GM23338 (cell line): Measurements from ENCODE around the gene RNF145. TPM values are rescaled to one million over a fixed set of nuclear protein-coding genes. Genes with fewer than 3 reads are reported as not detected.

Experiments used
- ATAC-seq: fragments of 200-7000 bp; cut with Tn5 transposase; 3 replicates; pipeline ENCODE4 v1.9.1; 2020
- DNase-seq: peaks from one replicate; pipeline ENCODE4 v3.0.0-alpha.2; 2015; ENCODE audit warnings: low spot score
- H2AFZ ChIP-seq: fragments of 200-600 bp; sonication (generic); 2 replicates; pipeline ENCODE4 v1.8.0; 2016; ENCODE audit warnings: antibody characterized with exemption, mild to moderate bottlenecking, moderate library complexity
- H3F3A ChIP-seq: fragments of 200-600 bp; sonication (generic); replicated peaks from 2 replicates; pipeline ENCODE4 v1.8.0; 2017; ENCODE audit warnings: antibody characterized with exemption, mixed run types, low read depth
- H3K27ac ChIP-seq: fragments of 200-600 bp; sonication (generic); 2 replicates; pipeline ENCODE4 v1.6.1; 2016; ENCODE audit warnings: low read depth
- H3K27me3 ChIP-seq: fragments of 200-600 bp; sonication (generic); 2 replicates; pipeline ENCODE4 v1.8.0; 2016; ENCODE audit warnings: mild to moderate bottlenecking, mixed run types, moderate library complexity; ENCODE audit not compliant: insufficient read depth
- H3K36me3 ChIP-seq: fragments of 200-600 bp; sonication (generic); 2 replicates; pipeline ENCODE4 v1.8.0; 2016; ENCODE audit warnings: mild to moderate bottlenecking; ENCODE audit not compliant: insufficient read depth
- H3K4me1 ChIP-seq: fragments of 200-600 bp; sonication (generic); 2 replicates; pipeline ENCODE4 v1.8.0; 2016; ENCODE audit warnings: mild to moderate bottlenecking, moderate library complexity; ENCODE audit not compliant: insufficient read depth
- H3K4me2 ChIP-seq: fragments of 200-600 bp; sonication (generic); 2 replicates; pipeline ENCODE4 v1.7.1; 2017; ENCODE audit warnings: mixed run types
- H3K4me3 ChIP-seq: fragments of 200-600 bp; sonication (generic); 2 replicates; pipeline ENCODE4 v1.6.1; 2016; ENCODE audit warnings: mixed run types
- H3K79me2 ChIP-seq: fragments of 200-600 bp; sonication (generic); replicated peaks from 2 replicates; pipeline ENCODE4 v1.8.0; 2017; ENCODE audit warnings: mild to moderate bottlenecking; ENCODE audit not compliant: insufficient read depth
- H3K9me2 ChIP-seq: fragments of 200-600 bp; sonication (generic); 2 replicates; pipeline ENCODE4 v1.8.0; 2017; ENCODE audit not compliant: insufficient read depth
- H4K20me1 ChIP-seq: fragments of 200-600 bp; sonication (generic); replicated peaks from 2 replicates; pipeline ENCODE4 v1.8.0; 2017; ENCODE audit warnings: mild to moderate bottlenecking; ENCODE audit not compliant: insufficient read depth
- H3K27ac Mint-ChIP-seq: 2 replicates; pipeline ENCODE4 v1.8.0; 2020; ENCODE audit warnings: inconsistent platforms, mild to moderate bottlenecking, moderate library complexity, mixed read lengths
- H3K27me3 Mint-ChIP-seq: 3 replicates; pipeline ENCODE4 v1.8.0; 2022; ENCODE audit warnings: low read depth, mild to moderate bottlenecking, moderate library complexity, mixed read lengths, inconsistent platforms; ENCODE audit not compliant: insufficient read depth, poor library complexity
- H3K36me3 Mint-ChIP-seq: 3 replicates; pipeline ENCODE4 v1.8.0; 2021; ENCODE audit warnings: low read depth, mild to moderate bottlenecking, inconsistent platforms, moderate library complexity, mixed read lengths
- H3K4me1 Mint-ChIP-seq: 3 replicates; pipeline ENCODE4 v1.8.0; 2020; ENCODE audit warnings: mild to moderate bottlenecking, inconsistent platforms, mixed read lengths
- H3K4me3 Mint-ChIP-seq: 3 replicates; pipeline ENCODE4 v1.8.0; 2021; ENCODE audit warnings: moderate library complexity, mild to moderate bottlenecking, inconsistent platforms, mixed read lengths
- H3K9me3 Mint-ChIP-seq: 3 replicates; pipeline ENCODE4 v1.8.0; 2020; ENCODE audit warnings: moderate library complexity, mild to moderate bottlenecking, inconsistent platforms, mixed read lengths
- CREB1 ChIP-seq: fragments of 250-450 bp; sonication (Bioruptor Pico); IDR thresholded peaks from 2 replicates; pipeline ENCODE4 v1.5.0; 2020; ENCODE audit warnings: low read depth, mild to moderate bottlenecking, moderate library complexity
- EZH2 ChIP-seq: fragments of 200-600 bp; sonication (generic); IDR thresholded peaks from one replicate; pipeline ENCODE4 v1.8.0; 2017; ENCODE audit warnings: antibody characterized with exemption, mild to moderate bottlenecking, low read depth; ENCODE audit not compliant: unreplicated experiment
- EZH2phosphoT487 ChIP-seq: fragments of 200-600 bp; sonication (generic); IDR thresholded peaks from one replicate; pipeline ENCODE4 v1.8.1; 2018; ENCODE audit warnings: antibody characterized with exemption; ENCODE audit not compliant: unreplicated experiment
- JUNB ChIP-seq: IDR thresholded peaks from one replicate; pipeline ENCODE4 v1.6.1; 2016; ENCODE audit warnings: antibody characterized with exemption; ENCODE audit not compliant: unreplicated experiment
- NANOG ChIP-seq: IDR thresholded peaks from 2 replicates; pipeline ENCODE4 v1.6.1; 2016; ENCODE audit warnings: antibody characterized with exemption, borderline replicate concordance
- POLR2AphosphoS5 ChIP-seq: IDR thresholded peaks from 2 replicates; pipeline ENCODE4 v1.6.1; 2016; ENCODE audit warnings: antibody characterized with exemption, low read depth
- STAT1 ChIP-seq: IDR thresholded peaks from one replicate; pipeline ENCODE4 v1.6.1; 2016; ENCODE audit warnings: antibody characterized with exemption; ENCODE audit not compliant: unreplicated experiment
- ZNF114 ChIP-seq: fragments of 250-450 bp; sonication (Bioruptor Pico); IDR thresholded peaks from 2 replicates; pipeline ENCODE4 v1.5.0; 2020; ENCODE audit warnings: mild to moderate bottlenecking, moderate library complexity
- ZNF331 ChIP-seq: fragments of 250-450 bp; sonication (Bioruptor Pico); IDR thresholded peaks from 2 replicates; pipeline ENCODE4 v1.5.0; 2020; ENCODE audit warnings: low read depth, mild to moderate bottlenecking, moderate library complexity
- polyA plus RNA-seq: library from polyadenylated mRNA; unstranded; fragments of >200 nt; fragmentation: Nextera tagmentation; extraction: Ambion mirVana; gene quantifications from 2 replicates; pipeline ENCODE4 v1.2.1, GENCODE V29; 2016
- total RNA-seq: library from RNA; depleted of rRNA; stranded (reverse); fragments of >200 nt; shearing (Covaris generic); gene quantifications from 2 replicates; pipeline ENCODE4 v1.2.3, GENCODE V29; 2014
- TF ChIP-seq, protein P1 (sequence below): IDR thresholded peaks from 2 replicates; pipeline ENCODE4 v1.6.1; 2016; ENCODE audit warnings: antibody characterized with exemption
- TF ChIP-seq, protein P2 (sequence below): IDR thresholded peaks from one replicate; pipeline ENCODE4 v1.6.1; 2018; ENCODE audit warnings: antibody characterized with exemption; ENCODE audit not compliant: unreplicated experiment
- TF ChIP-seq, protein P3 (sequence below), 2 experiments: fragments of 200-600 bp in 1 of 2; sonication (generic) in 1 of 2; conservative IDR thresholded peaks; 2 replicates each; pipeline versions ENCODE4 v1.5.1 to v1.6.1; 2016 to 2017; ENCODE audit warnings: antibody characterized with exemption in 2 of 2, low read depth in 2 of 2, mild to moderate bottlenecking in 2 of 2, moderate library complexity in 1 of 2
- TF ChIP-seq, protein P4 (sequence below): fragments of 250-450 bp; sonication (Bioruptor Pico); IDR thresholded peaks from 2 replicates; pipeline ENCODE4 v1.5.0; 2020; ENCODE audit warnings: mild to moderate bottlenecking, moderate library complexity

The RNF145 gene
- total and polyA plus RNA-seq, 2 experiments from 2014 or later = 15.6 to 43.5 TPM

DNA sequence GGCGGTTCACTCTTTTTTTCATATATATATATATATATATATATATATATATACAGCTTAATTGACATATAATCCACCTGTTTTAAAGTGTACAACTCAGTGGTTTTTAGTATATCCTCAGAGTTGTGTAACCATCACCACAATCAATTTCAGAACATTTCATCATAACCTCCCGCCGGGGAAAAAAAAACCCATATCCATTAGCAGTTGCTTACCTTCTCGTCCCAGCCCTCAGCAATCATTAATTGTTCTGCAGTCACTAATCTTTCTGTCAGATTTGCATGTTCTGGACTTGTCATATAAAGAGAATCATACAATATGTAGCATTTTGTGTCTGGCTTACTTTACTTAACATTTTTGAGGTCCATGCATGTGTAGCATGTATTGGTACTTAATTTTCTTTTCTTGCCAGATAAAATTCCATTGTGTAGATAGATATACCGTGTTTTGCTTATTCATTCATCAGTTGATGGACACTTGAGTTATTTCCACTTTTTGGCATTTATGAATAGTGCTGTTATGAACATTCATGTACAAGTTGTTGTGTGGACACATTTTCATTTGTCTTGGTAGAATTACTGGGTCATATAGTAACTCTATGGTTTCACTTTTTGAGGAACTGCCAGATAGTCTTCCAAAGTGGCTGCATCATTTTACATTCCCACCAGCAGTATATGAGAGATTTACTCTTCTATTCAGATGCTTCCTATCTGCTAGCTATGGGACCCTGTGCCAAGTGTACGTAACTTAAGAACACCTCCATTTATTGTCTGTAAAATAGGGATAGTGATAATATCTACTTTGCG, 3.5 kb upstream of the RNF145 start (continued):
- TF ChIP-seq, protein P1, sequence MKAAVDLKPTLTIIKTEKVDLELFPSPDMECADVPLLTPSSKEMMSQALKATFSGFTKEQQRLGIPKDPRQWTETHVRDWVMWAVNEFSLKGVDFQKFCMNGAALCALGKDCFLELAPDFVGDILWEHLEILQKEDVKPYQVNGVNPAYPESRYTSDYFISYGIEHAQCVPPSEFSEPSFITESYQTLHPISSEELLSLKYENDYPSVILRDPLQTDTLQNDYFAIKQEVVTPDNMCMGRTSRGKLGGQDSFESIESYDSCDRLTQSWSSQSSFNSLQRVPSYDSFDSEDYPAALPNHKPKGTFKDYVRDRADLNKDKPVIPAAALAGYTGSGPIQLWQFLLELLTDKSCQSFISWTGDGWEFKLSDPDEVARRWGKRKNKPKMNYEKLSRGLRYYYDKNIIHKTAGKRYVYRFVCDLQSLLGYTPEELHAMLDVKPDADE = no peak
- TF ChIP-seq STAT1 (no peak), JUNB (no peak), NANOG (no peak), ZNF331 (CRISPR knock-in tag) (no peak), POLR2AphosphoS5 (no peak), CREB1 (CRISPR knock-in tag) (no peak), EZH2phosphoT487 (no peak), EZH2 (no peak)
- TF ChIP-seq, protein P2, sequence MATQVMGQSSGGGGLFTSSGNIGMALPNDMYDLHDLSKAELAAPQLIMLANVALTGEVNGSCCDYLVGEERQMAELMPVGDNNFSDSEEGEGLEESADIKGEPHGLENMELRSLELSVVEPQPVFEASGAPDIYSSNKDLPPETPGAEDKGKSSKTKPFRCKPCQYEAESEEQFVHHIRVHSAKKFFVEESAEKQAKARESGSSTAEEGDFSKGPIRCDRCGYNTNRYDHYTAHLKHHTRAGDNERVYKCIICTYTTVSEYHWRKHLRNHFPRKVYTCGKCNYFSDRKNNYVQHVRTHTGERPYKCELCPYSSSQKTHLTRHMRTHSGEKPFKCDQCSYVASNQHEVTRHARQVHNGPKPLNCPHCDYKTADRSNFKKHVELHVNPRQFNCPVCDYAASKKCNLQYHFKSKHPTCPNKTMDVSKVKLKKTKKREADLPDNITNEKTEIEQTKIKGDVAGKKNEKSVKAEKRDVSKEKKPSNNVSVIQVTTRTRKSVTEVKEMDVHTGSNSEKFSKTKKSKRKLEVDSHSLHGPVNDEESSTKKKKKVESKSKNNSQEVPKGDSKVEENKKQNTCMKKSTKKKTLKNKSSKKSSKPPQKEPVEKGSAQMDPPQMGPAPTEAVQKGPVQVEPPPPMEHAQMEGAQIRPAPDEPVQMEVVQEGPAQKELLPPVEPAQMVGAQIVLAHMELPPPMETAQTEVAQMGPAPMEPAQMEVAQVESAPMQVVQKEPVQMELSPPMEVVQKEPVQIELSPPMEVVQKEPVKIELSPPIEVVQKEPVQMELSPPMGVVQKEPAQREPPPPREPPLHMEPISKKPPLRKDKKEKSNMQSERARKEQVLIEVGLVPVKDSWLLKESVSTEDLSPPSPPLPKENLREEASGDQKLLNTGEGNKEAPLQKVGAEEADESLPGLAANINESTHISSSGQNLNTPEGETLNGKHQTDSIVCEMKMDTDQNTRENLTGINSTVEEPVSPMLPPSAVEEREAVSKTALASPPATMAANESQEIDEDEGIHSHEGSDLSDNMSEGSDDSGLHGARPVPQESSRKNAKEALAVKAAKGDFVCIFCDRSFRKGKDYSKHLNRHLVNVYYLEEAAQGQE = no peak
- TF ChIP-seq, protein P3, sequence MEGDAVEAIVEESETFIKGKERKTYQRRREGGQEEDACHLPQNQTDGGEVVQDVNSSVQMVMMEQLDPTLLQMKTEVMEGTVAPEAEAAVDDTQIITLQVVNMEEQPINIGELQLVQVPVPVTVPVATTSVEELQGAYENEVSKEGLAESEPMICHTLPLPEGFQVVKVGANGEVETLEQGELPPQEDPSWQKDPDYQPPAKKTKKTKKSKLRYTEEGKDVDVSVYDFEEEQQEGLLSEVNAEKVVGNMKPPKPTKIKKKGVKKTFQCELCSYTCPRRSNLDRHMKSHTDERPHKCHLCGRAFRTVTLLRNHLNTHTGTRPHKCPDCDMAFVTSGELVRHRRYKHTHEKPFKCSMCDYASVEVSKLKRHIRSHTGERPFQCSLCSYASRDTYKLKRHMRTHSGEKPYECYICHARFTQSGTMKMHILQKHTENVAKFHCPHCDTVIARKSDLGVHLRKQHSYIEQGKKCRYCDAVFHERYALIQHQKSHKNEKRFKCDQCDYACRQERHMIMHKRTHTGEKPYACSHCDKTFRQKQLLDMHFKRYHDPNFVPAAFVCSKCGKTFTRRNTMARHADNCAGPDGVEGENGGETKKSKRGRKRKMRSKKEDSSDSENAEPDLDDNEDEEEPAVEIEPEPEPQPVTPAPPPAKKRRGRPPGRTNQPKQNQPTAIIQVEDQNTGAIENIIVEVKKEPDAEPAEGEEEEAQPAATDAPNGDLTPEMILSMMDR (conservative IDR thresholded peaks at IDR 0.05; ENCODE audit: low read depth in 2 of 2) = no peak

DNA sequence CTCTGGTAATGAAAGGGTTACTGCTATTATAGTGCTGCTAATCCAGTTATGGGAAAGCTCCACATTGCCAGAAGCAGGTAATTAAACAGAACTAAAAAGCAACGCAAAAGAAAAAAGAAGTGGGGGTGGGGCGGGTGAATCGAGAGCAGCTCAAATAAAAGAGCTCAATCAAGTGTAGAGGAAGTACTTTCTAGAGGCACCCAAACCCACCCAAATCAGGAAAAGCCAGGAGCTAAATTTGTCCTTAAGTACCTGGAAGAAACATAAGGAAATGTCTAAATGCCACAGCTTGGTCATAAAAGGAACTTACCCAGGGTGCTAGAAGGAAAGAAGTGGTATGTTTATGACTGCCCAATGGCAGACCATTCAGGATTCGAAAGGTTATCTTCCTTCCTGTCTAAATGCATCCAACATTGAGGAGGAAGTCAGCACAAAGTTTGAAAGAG, 2.4 kb upstream of the RNF145 start:
- peaks cover 3% of the 10 kb centered on the region; the same call in 1 of the 3 replicates for H3K9me3 Mint-ChIP-seq
- Histone ChIP-seq H3K4me1 (peaks cover 30% of the 10 kb centered on the region), H3K9me2 (no peaks in the 10 kb centered on the region), H3K36me3 (no peaks in the 10 kb centered on the region), H3K4me3 (no peak overlapping the region), H4K20me1 (no peaks in the 10 kb centered on the region), H3K79me2 (peaks cover 19% of the 10 kb centered on the region), H3F3A (no peaks in the 10 kb centered on the region), H3K27me3 (peaks cover 30% of the 10 kb centered on the region), H2AFZ (peak overlapping the region; percentile 30; the same call in 1 of the 2 replicates), H3K4me2 (peak overlapping the region; percentile 45), H3K27ac (no peak overlapping the region)
- no peak for DNase-seq
- ATAC-seq = no peak
- peaks cover 6% of the 10 kb centered on the region for H3K27me3 Mint-ChIP-seq
- H3K4me3 Mint-ChIP-seq = no peak overlapping the region
- H3K27ac Mint-ChIP-seq = no peak overlapping the region
- H3K36me3 Mint-ChIP-seq = no peaks in the 10 kb centered on the region
- peaks cover 28% of the 10 kb centered on the region for H3K4me1 Mint-ChIP-seq
- TF ChIP-seq, protein P4, sequence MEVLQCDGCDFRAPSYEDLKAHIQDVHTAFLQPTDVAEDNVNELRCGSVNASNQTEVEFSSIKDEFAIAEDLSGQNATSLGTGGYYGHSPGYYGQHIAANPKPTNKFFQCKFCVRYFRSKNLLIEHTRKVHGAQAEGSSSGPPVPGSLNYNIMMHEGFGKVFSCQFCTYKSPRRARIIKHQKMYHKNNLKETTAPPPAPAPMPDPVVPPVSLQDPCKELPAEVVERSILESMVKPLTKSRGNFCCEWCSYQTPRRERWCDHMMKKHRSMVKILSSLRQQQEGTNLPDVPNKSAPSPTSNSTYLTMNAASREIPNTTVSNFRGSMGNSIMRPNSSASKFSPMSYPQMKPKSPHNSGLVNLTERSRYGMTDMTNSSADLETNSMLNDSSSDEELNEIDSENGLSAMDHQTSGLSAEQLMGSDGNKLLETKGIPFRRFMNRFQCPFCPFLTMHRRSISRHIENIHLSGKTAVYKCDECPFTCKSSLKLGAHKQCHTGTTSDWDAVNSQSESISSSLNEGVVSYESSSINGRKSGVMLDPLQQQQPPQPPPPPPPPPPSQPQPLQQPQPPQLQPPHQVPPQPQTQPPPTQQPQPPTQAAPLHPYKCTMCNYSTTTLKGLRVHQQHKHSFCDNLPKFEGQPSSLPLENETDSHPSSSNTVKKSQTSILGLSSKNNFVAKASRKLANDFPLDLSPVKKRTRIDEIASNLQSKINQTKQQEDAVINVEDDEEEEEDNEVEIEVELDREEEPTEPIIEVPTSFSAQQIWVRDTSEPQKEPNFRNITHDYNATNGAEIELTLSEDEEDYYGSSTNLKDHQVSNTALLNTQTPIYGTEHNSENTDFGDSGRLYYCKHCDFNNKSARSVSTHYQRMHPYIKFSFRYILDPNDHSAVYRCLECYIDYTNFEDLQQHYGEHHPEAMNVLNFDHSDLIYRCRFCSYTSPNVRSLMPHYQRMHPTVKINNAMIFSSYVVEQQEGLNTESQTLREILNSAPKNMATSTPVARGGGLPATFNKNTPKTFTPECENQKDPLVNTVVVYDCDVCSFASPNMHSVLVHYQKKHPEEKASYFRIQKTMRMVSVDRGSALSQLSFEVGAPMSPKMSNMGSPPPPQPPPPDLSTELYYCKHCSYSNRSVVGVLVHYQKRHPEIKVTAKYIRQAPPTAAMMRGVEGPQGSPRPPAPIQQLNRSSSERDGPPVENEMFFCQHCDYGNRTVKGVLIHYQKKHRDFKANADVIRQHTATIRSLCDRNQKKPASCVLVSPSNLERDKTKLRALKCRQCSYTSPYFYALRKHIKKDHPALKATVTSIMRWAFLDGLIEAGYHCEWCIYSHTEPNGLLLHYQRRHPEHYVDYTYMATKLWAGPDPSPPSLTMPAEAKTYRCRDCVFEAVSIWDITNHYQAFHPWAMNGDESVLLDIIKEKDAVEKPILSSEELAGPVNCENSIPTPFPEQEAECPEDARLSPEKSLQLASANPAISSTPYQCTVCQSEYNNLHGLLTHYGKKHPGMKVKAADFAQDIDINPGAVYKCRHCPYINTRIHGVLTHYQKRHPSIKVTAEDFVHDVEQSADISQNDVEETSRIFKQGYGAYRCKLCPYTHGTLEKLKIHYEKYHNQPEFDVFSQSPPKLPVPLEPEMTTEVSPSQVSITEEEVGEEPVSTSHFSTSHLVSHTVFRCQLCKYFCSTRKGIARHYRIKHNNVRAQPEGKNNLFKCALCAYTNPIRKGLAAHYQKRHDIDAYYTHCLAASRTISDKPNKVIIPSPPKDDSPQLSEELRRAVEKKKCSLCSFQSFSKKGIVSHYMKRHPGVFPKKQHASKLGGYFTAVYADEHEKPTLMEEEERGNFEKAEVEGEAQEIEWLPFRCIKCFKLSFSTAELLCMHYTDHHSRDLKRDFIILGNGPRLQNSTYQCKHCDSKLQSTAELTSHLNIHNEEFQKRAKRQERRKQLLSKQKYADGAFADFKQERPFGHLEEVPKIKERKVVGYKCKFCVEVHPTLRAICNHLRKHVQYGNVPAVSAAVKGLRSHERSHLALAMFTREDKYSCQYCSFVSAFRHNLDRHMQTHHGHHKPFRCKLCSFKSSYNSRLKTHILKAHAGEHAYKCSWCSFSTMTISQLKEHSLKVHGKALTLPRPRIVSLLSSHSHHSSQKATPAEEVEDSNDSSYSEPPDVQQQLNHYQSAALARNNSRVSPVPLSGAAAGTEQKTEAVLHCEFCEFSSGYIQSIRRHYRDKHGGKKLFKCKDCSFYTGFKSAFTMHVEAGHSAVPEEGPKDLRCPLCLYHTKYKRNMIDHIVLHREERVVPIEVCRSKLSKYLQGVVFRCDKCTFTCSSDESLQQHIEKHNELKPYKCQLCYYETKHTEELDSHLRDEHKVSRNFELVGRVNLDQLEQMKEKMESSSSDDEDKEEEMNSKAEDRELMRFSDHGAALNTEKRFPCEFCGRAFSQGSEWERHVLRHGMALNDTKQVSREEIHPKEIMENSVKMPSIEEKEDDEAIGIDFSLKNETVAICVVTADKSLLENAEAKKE = no peak
- TF ChIP-seq ZNF331 (CRISPR knock-in tag) (no peak), STAT1 (no peak), ZNF114 (CRISPR knock-in tag) (no peak)
